ENCODE data around the gene AGAP1. TPM values are rescaled to one million over a fixed set of nuclear protein-coding genes. Genes with fewer than 3 reads are reported as not detected.

Gene AGAP1
- total and polyA plus RNA-seq, 7 donors = 4.2 to 21.6 (median 16.6) TPM

DNA sequence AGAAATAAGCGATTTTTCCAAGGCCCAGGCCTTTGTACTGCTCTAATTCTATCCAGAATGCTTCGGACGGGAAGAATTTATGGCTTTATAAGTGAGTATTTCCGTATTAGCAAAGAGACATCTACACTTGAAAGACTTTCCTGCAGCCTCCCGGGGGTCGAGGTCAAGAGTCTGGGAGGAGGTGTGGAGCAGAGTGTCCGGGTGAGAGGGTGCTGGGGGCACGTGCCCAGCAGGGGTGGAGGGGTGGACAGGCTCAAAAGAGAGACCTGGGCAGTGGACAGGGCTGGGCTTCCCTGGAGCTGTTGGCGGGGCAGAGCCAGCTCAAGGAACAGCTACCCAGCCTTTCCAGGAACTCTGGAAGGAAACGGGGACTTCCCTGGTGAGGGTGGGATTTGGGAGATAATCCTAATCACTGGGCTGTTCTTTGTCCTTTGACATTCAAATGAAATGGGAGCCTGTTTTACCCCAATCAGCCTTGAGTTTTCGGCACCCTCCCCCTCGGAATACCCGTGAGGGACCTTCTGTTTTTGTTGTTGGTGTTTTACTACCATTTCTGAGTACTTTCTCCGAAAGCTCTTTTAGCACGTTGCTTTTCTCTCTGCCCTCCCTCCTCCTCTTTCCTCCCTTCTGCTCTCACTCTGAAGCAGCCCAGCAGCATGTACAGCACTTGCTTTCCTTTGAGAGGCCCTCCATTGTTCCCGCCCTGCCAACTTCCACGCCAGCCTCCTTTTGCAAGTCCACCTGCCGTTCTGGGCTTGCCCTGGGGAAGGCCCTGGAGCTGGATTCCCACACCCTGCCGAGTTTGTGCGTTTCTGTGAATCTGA, 164.7 kb downstream of the AGAP1 start:
- 49 to 59% (median 54%) methylated on average over 20 of the region's 20 CpGs for WGBS, 3 donors
- TF ChIP-seq, protein P1, sequence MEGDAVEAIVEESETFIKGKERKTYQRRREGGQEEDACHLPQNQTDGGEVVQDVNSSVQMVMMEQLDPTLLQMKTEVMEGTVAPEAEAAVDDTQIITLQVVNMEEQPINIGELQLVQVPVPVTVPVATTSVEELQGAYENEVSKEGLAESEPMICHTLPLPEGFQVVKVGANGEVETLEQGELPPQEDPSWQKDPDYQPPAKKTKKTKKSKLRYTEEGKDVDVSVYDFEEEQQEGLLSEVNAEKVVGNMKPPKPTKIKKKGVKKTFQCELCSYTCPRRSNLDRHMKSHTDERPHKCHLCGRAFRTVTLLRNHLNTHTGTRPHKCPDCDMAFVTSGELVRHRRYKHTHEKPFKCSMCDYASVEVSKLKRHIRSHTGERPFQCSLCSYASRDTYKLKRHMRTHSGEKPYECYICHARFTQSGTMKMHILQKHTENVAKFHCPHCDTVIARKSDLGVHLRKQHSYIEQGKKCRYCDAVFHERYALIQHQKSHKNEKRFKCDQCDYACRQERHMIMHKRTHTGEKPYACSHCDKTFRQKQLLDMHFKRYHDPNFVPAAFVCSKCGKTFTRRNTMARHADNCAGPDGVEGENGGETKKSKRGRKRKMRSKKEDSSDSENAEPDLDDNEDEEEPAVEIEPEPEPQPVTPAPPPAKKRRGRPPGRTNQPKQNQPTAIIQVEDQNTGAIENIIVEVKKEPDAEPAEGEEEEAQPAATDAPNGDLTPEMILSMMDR (IDR thresholded peaks at IDR 0.05) = no peak
- intact Hi-C loops (cut with DNase I) = no loop called here

DNA sequence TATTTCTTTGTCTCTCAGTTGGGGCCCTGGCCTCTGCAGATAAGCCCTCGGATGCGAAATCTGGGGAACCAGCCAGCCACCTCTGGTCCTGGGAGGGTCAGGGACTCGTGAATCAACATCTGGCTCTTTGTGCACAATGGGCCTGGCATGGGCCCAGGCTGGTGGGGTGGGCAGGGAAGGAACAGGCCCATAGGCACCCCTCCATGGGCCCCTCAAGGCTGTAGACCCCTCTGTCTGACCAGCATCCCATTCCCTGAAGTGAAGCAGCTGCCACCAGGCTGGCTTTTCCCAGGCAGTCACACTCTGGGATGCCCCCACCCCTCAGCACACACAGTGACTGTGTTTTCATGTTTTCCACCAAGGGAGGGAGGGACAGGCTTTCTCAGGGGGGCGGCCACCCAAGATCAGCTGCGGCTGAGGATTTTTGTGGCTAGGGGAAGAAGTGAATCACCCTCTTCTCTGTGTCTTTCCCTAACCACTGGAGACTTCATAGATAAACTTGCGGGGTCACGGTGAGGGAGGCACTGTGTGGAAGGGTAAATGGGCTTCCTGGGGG, 166.0 kb downstream of the AGAP1 start:
- whole genome bisulfite sequencing, 3 donors = 62 to 72% (median 64%) methylated on average over 7 of the region's 7 CpGs
- Histone ChIP-seq H3K27me3 (ENCODE audit: insufficient read depth in 3 of 3, low read length in 2 of 3) (no peaks in the 10 kb centered on the region), H3K4me1 (no peaks in the 10 kb centered on the region), H3K9me3 (no peaks in the 10 kb centered on the region), H3K27ac (no peak overlapping the region), H3K4me3 (no peak overlapping the region), H3K36me3 (ENCODE audit: insufficient read depth in 1 of 2, low read depth in 1 of 2) (no peaks in the 10 kb centered on the region)
- DNase-seq (no peak), ATAC-seq (no peak)
- TF ChIP-seq, protein P1 (IDR thresholded peaks at IDR 0.05) = no peak
- intact Hi-C loops (cut with DNase I) = loop anchor here in 1 of 2 donors (10.0 kb wide), 1 partner anchor 165 kb away; the partner anchor contains the start of gene AGAP1

More for the DNA sequence above, 164.7 kb downstream of the AGAP1 start:
- H3K4me1 ChIP-seq = no peaks in the 10 kb centered on the region
- H3K4me3 ChIP-seq = no peak overlapping the region
- no peak for DNase-seq
- no peaks in the 10 kb centered on the region for H3K9me3 ChIP-seq
- no peak overlapping the region for H3K27ac ChIP-seq
- H3K27me3 ChIP-seq (ENCODE audit: insufficient read depth in 3 of 3, low read length in 2 of 3) = no peaks in the 10 kb centered on the region
- H3K36me3 ChIP-seq (ENCODE audit: insufficient read depth in 1 of 2, low read depth in 1 of 2) = no peaks in the 10 kb centered on the region
- no peak for ATAC-seq

DNA sequence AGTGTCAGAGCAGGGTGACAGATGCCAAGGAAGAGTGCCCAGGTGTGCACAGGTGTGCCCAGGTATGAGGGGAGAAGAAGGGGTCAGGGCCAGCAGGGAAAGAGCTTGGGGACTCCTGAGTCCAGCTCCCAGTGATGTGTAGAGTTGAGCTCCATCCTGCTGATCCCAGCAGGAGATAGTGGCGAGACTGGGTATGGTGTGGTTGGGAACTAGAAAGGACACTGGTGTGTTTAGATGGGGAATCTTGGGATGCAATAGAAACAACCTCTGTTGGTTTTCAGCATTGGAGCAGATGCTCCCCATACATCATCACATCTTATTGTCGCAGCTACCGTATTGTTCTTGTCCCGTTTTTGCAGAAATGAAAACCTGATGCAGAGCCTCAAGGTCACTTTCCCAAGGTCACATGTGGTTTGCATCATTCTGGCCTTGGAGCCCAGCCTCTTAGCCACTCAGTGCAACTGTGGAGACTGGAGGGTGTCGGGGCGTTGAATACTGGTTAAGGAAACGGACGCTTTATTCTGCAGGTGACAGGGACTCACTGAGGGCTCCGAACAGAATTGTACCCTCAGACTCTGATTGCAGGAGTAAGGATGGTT, 166.7 kb downstream of the AGAP1 start:
- H3K36me3 ChIP-seq (ENCODE audit: insufficient read depth in 1 of 2, low read depth in 1 of 2) = no peaks in the 10 kb centered on the region
- ATAC-seq (no peak), DNase-seq (no peak)
- intact Hi-C loops (cut with DNase I) = loop anchor here in 1 of 2 donors (10.0 kb wide), 1 partner anchor 166 kb away; the partner anchor contains the start of gene AGAP1
- H3K4me3 ChIP-seq = no peak overlapping the region
- TF ChIP-seq, protein P1 (IDR thresholded peaks at IDR 0.05) = no peak
- no peaks in the 10 kb centered on the region for H3K27me3 ChIP-seq (ENCODE audit: insufficient read depth in 3 of 3, low read length in 2 of 3)
- no peak overlapping the region for H3K27ac ChIP-seq
- no peaks in the 10 kb centered on the region for H3K9me3 ChIP-seq
- 90 to 97% (median 92%) methylated on average over 9 of the region's 9 CpGs for WGBS, 3 donors
- peaks cover 6% of the 10 kb centered on the region for H3K4me1 ChIP-seq

DNA sequence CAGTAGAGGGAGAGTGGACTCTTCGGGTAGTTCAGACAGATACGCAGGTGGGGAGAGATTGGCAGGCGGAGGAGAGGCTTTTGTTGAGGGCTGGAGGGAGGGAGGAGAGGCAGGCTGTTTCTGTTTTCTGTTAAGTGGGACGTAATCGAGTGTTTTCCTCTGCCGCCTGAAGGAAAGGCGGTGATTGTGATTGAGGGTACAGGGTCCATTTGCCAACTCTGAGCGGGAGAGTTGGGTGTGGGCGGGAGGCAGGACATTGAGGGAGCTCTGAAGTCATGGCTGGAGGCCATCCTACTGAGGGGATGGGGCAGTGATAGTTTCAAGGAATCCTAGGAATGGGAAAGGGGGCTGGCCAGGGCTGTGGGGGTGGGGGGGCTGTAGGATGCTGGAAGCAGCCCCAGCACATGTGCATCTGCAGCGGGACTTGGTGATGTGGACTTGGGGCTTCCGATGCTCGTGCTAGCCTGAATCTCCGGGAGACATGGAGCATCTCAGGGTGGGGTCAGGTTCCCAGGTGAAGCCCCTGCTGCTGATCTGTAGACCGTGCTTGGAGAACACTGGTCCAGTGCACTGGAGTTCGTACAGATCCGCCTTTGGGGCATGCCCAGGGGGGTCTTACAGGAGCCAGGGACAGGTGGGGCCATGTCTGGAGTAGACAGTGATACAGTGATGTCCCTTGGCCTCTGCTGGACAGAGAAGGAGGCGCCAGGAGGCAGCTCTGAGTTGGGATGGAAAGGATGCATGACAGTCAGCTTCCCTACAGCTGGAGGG, 167.5 kb downstream of the AGAP1 start:
- Histone ChIP-seq H3K4me3 (no peak overlapping the region), H3K36me3 (ENCODE audit: insufficient read depth in 1 of 2, low read depth in 1 of 2) (no peaks in the 10 kb centered on the region), H3K4me1 (peaks cover 12% of the 10 kb centered on the region), H3K9me3 (no peaks in the 10 kb centered on the region), H3K27me3 (ENCODE audit: insufficient read depth in 3 of 3, low read length in 2 of 3) (no peaks in the 10 kb centered on the region), H3K27ac (no peak overlapping the region)
- TF ChIP-seq, protein P1 (IDR thresholded peaks at IDR 0.05) = no peak
- DNase-seq = no peak
- no peak for ATAC-seq
- WGBS, 3 donors = 86 to 87% (median 86%) methylated on average over 17 of the region's 17 CpGs
- intact Hi-C loops (cut with DNase I) = loop anchor here in 1 of 2 donors (10.0 kb wide), 1 partner anchor 167 kb away; the partner anchor contains the start of gene AGAP1
